SK-N-SH (cell line): Measurements from ENCODE around the gene CACNG5.

Experiments used
- CTCF ChIP-seq: fragments of 200-600 bp; sonication (generic); IDR thresholded peaks from 2 replicates; pipeline ENCODE4 v1.6.1; 2017; ENCODE audit warnings: antibody characterized with exemption, mild to moderate bottlenecking, moderate library complexity
- EP300 ChIP-seq, 2 experiments: IDR thresholded peaks; 2 replicates each; pipeline versions ENCODE4 v1.4.0 to v1.6.1; 2012; ENCODE audit warnings: borderline replicate concordance in 1 of 2, low read depth in 1 of 2, low read length in 1 of 2
- EZH2phosphoT487 ChIP-seq: fragments of 200-600 bp; sonication (generic); IDR thresholded peaks from 2 replicates; pipeline ENCODE4 v1.6.1; 2017; ENCODE audit warnings: low read depth, mixed run types, mild to moderate bottlenecking, antibody characterized with exemption, moderate library complexity, borderline replicate concordance
- JUND ChIP-seq: IDR thresholded peaks from 2 replicates; pipeline ENCODE4 v1.4.0; 2012
- MAX ChIP-seq: IDR thresholded peaks from 2 replicates; pipeline ENCODE4 v1.4.0; 2012; ENCODE audit warnings: low read depth
- NFIC ChIP-seq: IDR thresholded peaks from 2 replicates; pipeline ENCODE4 v1.4.0; 2012; ENCODE audit warnings: borderline replicate concordance
- RAD21 ChIP-seq: IDR thresholded peaks from 2 replicates; pipeline ENCODE4 v1.6.1; 2012; ENCODE audit warnings: mild to moderate bottlenecking, low read length
- RCOR1 ChIP-seq: fragments of 150-350 bp; IDR thresholded peaks from 2 replicates; pipeline ENCODE4 v1.6.1; 2017; ENCODE audit warnings: antibody characterized with exemption, low read length
- REST ChIP-seq: IDR thresholded peaks from 2 replicates; pipeline ENCODE4 v1.6.1; 2012; ENCODE audit warnings: mild to moderate bottlenecking, low read depth, low read length, moderate library complexity
- SMC3 ChIP-seq: IDR thresholded peaks from 2 replicates; pipeline ENCODE4 v1.6.1; 2012; ENCODE audit warnings: low read depth, low read length, improper control_type of control experiment
- TCF12 ChIP-seq: IDR thresholded peaks from 2 replicates; pipeline ENCODE4 v1.4.0; 2012
- TF ChIP-seq, protein P1 (sequence below): fragments of 150-350 bp; IDR thresholded peaks from 2 replicates; pipeline ENCODE4 v1.6.1; 2017; ENCODE audit warnings: antibody characterized with exemption, low read length, low read depth, borderline replicate concordance

- no peak for TF ChIP-seq JUND
- no peak for TF ChIP-seq CTCF
- TF ChIP-seq SMC3 = no peak
- no peak for TF ChIP-seq MAX
- no peak for TF ChIP-seq NFIC
- TF ChIP-seq, protein P1, sequence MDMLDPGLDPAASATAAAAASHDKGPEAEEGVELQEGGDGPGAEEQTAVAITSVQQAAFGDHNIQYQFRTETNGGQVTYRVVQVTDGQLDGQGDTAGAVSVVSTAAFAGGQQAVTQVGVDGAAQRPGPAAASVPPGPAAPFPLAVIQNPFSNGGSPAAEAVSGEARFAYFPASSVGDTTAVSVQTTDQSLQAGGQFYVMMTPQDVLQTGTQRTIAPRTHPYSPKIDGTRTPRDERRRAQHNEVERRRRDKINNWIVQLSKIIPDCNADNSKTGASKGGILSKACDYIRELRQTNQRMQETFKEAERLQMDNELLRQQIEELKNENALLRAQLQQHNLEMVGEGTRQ = no peak
- TF ChIP-seq EZH2phosphoT487 = no peak
- no peak for TF ChIP-seq TCF12
- no peak for TF ChIP-seq RCOR1
- TF ChIP-seq EP300 (IDR thresholded peaks at IDR 0.05; ENCODE audit: borderline replicate concordance in 1 of 2, low read depth in 1 of 2, low read length in 1 of 2) = no peak
- TF ChIP-seq REST = no peak
- TF ChIP-seq RAD21 = no peak
These were observed 17.2 kb upstream of the CACNG5 start for GRCh38 chr17:66817750-66818149.
